ENCODE results near the gene ERGIC1.

DNA sequence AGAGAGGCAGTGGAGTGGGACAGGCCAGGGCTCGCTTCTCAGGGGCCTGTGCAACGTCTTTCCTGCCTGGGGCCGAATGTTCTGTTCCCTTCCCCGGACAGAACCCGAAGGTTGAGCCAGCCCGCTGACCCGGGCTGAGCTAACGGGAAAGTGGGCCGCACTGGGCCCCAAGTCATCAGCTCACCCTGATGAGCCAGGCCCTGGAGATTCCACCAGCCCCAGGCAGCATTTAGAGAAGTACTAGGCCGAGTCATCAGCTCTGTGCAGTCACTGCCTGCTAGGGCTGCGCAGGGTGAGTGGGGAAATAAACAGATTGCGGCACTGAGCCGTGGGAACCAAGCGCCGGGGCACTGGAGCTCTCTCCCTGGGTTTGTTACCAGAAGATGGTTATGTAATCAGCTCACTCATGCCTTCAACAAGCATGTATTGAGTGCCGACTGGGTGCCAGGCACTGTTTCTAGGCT lies 33.9 kb upstream of the ERGIC1 start:
- TF ChIP-seq, protein P1, sequence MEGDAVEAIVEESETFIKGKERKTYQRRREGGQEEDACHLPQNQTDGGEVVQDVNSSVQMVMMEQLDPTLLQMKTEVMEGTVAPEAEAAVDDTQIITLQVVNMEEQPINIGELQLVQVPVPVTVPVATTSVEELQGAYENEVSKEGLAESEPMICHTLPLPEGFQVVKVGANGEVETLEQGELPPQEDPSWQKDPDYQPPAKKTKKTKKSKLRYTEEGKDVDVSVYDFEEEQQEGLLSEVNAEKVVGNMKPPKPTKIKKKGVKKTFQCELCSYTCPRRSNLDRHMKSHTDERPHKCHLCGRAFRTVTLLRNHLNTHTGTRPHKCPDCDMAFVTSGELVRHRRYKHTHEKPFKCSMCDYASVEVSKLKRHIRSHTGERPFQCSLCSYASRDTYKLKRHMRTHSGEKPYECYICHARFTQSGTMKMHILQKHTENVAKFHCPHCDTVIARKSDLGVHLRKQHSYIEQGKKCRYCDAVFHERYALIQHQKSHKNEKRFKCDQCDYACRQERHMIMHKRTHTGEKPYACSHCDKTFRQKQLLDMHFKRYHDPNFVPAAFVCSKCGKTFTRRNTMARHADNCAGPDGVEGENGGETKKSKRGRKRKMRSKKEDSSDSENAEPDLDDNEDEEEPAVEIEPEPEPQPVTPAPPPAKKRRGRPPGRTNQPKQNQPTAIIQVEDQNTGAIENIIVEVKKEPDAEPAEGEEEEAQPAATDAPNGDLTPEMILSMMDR (IDR thresholded peaks at IDR 0.05) = no peak
- peak; percentile 15 for TF ChIP-seq POLR2A (IDR thresholded peaks at IDR 0.05)
- TF ChIP-seq EP300 (IDR thresholded peaks at IDR 0.05) = no peak

Measured in ovary (tissue), 3 donors.